ENCODE measurements around the gene RBM20.

RBM20 gene

GRCh38 chr10:110812583-110812982, 168.4 kb downstream of the RBM20 start:
- H3K36me3 ChIP-seq (ENCODE audit: insufficient read depth, low read length): peaks cover 6% of the 10 kb centered on the region
- no peaks in the 10 kb centered on the region for H3K9me3 ChIP-seq (ENCODE audit: low read length)
- no peak overlapping the region for H3K27ac ChIP-seq (ENCODE audit: low read depth, low read length)
- no peak overlapping the region for H3K9ac ChIP-seq (ENCODE audit: low read length)
- no peaks in the 10 kb centered on the region for H3K27me3 ChIP-seq (ENCODE audit: control insufficient read depth in 1 of 2, insufficient read depth in 2 of 2, low read length in 2 of 2)
- H3K4me3 ChIP-seq (ENCODE audit: low read depth in 1 of 2, low read length in 2 of 2): no peak overlapping the region
- H3K4me1 ChIP-seq (ENCODE audit: insufficient read depth, low read length): peaks cover 19% of the 10 kb centered on the region

- Histone ChIP-seq H3K9me3 (ENCODE audit: low read length) (no peaks in the 10 kb centered on the region), H3K27me3 (ENCODE audit: control insufficient read depth in 1 of 2, insufficient read depth in 2 of 2, low read length in 2 of 2) (no peaks in the 10 kb centered on the region), H3K36me3 (ENCODE audit: insufficient read depth, low read length) (peaks cover 6% of the 10 kb centered on the region), H3K27ac (ENCODE audit: low read depth, low read length) (no peak overlapping the region), H3K4me3 (ENCODE audit: low read depth in 1 of 2, low read length in 2 of 2) (no peak overlapping the region), H3K4me1 (ENCODE audit: insufficient read depth, low read length) (peaks cover 29% of the 10 kb centered on the region), H3K9ac (ENCODE audit: low read length) (no peak overlapping the region)
Observed at GRCh38 chr10:110813743-110814472, 169.8 kb downstream of the RBM20 start.

- Histone ChIP-seq H3K4me3 (ENCODE audit: low read depth in 1 of 2, low read length in 2 of 2) (no peak overlapping the region), H3K27me3 (ENCODE audit: control insufficient read depth in 1 of 2, insufficient read depth in 2 of 2, low read length in 2 of 2) (no peaks in the 10 kb centered on the region), H3K9me3 (ENCODE audit: low read length) (no peaks in the 10 kb centered on the region), H3K9ac (ENCODE audit: low read length) (no peak overlapping the region), H3K4me1 (ENCODE audit: insufficient read depth, low read length) (peaks cover 44% of the 10 kb centered on the region), H3K36me3 (ENCODE audit: insufficient read depth, low read length) (peaks cover 6% of the 10 kb centered on the region), H3K27ac (ENCODE audit: low read depth, low read length) (no peak overlapping the region)
Observed at GRCh38 chr10:110815354-110816004, 171.3 kb downstream of the RBM20 start.

- Histone ChIP-seq H3K4me3 (ENCODE audit: low read depth in 1 of 2, low read length in 2 of 2) (no peak overlapping the region), H3K9me3 (ENCODE audit: low read length) (no peaks in the 10 kb centered on the region), H3K27me3 (ENCODE audit: control insufficient read depth in 1 of 2, insufficient read depth in 2 of 2, low read length in 2 of 2) (no peaks in the 10 kb centered on the region), H3K36me3 (ENCODE audit: insufficient read depth, low read length) (peaks cover 6% of the 10 kb centered on the region), H3K4me1 (ENCODE audit: insufficient read depth, low read length) (peaks cover 65% of the 10 kb centered on the region), H3K27ac (ENCODE audit: low read depth, low read length) (no peak overlapping the region), H3K9ac (ENCODE audit: low read length) (no peak overlapping the region)
Observed at GRCh38 chr10:110817614-110818013, 173.5 kb downstream of the RBM20 start.

- Histone ChIP-seq H3K27me3 (ENCODE audit: control insufficient read depth in 1 of 2, insufficient read depth in 2 of 2, low read length in 2 of 2) (no peaks in the 10 kb centered on the region), H3K9me3 (ENCODE audit: low read length) (no peaks in the 10 kb centered on the region), H3K4me1 (ENCODE audit: insufficient read depth, low read length) (peaks cover 75% of the 10 kb centered on the region), H3K27ac (ENCODE audit: low read depth, low read length) (peak overlapping the region; percentile 87), H3K9ac (ENCODE audit: low read length) (no peak overlapping the region), H3K4me3 (ENCODE audit: low read depth in 1 of 2, low read length in 2 of 2) (no peak overlapping the region), H3K36me3 (ENCODE audit: insufficient read depth, low read length) (no peaks in the 10 kb centered on the region)
Observed at GRCh38 chr10:110818311-110819256, 174.4 kb downstream of the RBM20 start.

GRCh38 chr10:110820321-110820814, 176.2 kb downstream of the RBM20 start:
- H3K4me1 ChIP-seq (ENCODE audit: insufficient read depth, low read length): peaks cover 87% of the 10 kb centered on the region
- H3K9me3 ChIP-seq (ENCODE audit: low read length): no peaks in the 10 kb centered on the region
- H3K27ac ChIP-seq (ENCODE audit: low read depth, low read length): peak overlapping the region; percentile 87
- H3K9ac ChIP-seq (ENCODE audit: low read length): no peak overlapping the region
- H3K27me3 ChIP-seq (ENCODE audit: control insufficient read depth in 1 of 2, insufficient read depth in 2 of 2, low read length in 2 of 2): no peaks in the 10 kb centered on the region
- H3K36me3 ChIP-seq (ENCODE audit: insufficient read depth, low read length): no peaks in the 10 kb centered on the region
- peak overlapping the region in 1 of 2 donors; percentile 9 for H3K4me3 ChIP-seq (ENCODE audit: low read depth in 1 of 2, low read length in 2 of 2)

- peak overlapping the region; percentile 22 for H3K9ac ChIP-seq (ENCODE audit: low read length)
- no peaks in the 10 kb centered on the region for H3K27me3 ChIP-seq (ENCODE audit: control insufficient read depth in 1 of 2, insufficient read depth in 2 of 2, low read length in 2 of 2)
- H3K27ac ChIP-seq (ENCODE audit: low read depth, low read length): peak overlapping the region; percentile 87
- no peak overlapping the region for H3K4me3 ChIP-seq (ENCODE audit: low read depth in 1 of 2, low read length in 2 of 2)
- no peaks in the 10 kb centered on the region for H3K36me3 ChIP-seq (ENCODE audit: insufficient read depth, low read length)
- H3K9me3 ChIP-seq (ENCODE audit: low read length): no peaks in the 10 kb centered on the region
- peaks cover 93% of the 10 kb centered on the region for H3K4me1 ChIP-seq (ENCODE audit: insufficient read depth, low read length)
Observed at GRCh38 chr10:110821508-110821907, 177.4 kb downstream of the RBM20 start.

- H3K4me3 ChIP-seq (ENCODE audit: low read depth in 1 of 2, low read length in 2 of 2): no peak overlapping the region
- no peaks in the 10 kb centered on the region for H3K27me3 ChIP-seq (ENCODE audit: control insufficient read depth in 1 of 2, insufficient read depth in 2 of 2, low read length in 2 of 2)
- H3K9me3 ChIP-seq (ENCODE audit: low read length): no peaks in the 10 kb centered on the region
- H3K27ac ChIP-seq (ENCODE audit: low read depth, low read length): peak overlapping the region; percentile 87
- H3K36me3 ChIP-seq (ENCODE audit: insufficient read depth, low read length): no peaks in the 10 kb centered on the region
- peak overlapping the region; percentile 22 for H3K9ac ChIP-seq (ENCODE audit: low read length)
- peaks cover 95% of the 10 kb centered on the region for H3K4me1 ChIP-seq (ENCODE audit: insufficient read depth, low read length)
Observed at GRCh38 chr10:110822035-110822711, 178.0 kb downstream of the RBM20 start.

GRCh38 chr10:110822712-110823311, 178.7 kb downstream of the RBM20 start:
- Histone ChIP-seq H3K27me3 (ENCODE audit: control insufficient read depth in 1 of 2, insufficient read depth in 2 of 2, low read length in 2 of 2) (no peaks in the 10 kb centered on the region), H3K9me3 (ENCODE audit: low read length) (no peaks in the 10 kb centered on the region), H3K27ac (ENCODE audit: low read depth, low read length) (peak overlapping the region; percentile 87), H3K36me3 (ENCODE audit: insufficient read depth, low read length) (no peaks in the 10 kb centered on the region), H3K9ac (ENCODE audit: low read length) (peak overlapping the region; percentile 22), H3K4me1 (ENCODE audit: insufficient read depth, low read length) (peaks cover 95% of the 10 kb centered on the region), H3K4me3 (ENCODE audit: low read depth in 1 of 2, low read length in 2 of 2) (no peak overlapping the region)

- H3K9me3 ChIP-seq (ENCODE audit: low read length): no peaks in the 10 kb centered on the region
- H3K9ac ChIP-seq (ENCODE audit: low read length): no peak overlapping the region
- H3K36me3 ChIP-seq (ENCODE audit: insufficient read depth, low read length): no peaks in the 10 kb centered on the region
- no peaks in the 10 kb centered on the region for H3K27me3 ChIP-seq (ENCODE audit: control insufficient read depth in 1 of 2, insufficient read depth in 2 of 2, low read length in 2 of 2)
- no peak overlapping the region for H3K4me3 ChIP-seq (ENCODE audit: low read depth in 1 of 2, low read length in 2 of 2)
- peaks cover 99% of the 10 kb centered on the region for H3K4me1 ChIP-seq (ENCODE audit: insufficient read depth, low read length)
- peak overlapping the region; percentile 40 for H3K27ac ChIP-seq (ENCODE audit: low read depth, low read length)
Observed at GRCh38 chr10:110824152-110824441, 180.0 kb downstream of the RBM20 start.
